Tongue (tissue), 2 donors: Measurements from ENCODE around the gene GNRH2. TPM values are rescaled to one million over a fixed set of nuclear protein-coding genes. Genes with fewer than 3 reads are reported as not detected.
"Not testable (repeated sequence)": the region's sequence is repeated elsewhere in the genome, so short reads cannot be mapped to it uniquely, and the experiment has no call there.

Source experiments
- DNase-seq: peaks from one replicate; pipeline ENCODE4 v3.0.0-alpha.2; 2015
- total RNA-seq: library from RNA; depleted of rRNA; stranded (reverse); fragments of >200 nt; gene quantifications from one replicate; pipeline ENCODE4 v1.2.3, GENCODE V29; 2014

Gene GNRH2
- not detected for total RNA-seq

DNA sequence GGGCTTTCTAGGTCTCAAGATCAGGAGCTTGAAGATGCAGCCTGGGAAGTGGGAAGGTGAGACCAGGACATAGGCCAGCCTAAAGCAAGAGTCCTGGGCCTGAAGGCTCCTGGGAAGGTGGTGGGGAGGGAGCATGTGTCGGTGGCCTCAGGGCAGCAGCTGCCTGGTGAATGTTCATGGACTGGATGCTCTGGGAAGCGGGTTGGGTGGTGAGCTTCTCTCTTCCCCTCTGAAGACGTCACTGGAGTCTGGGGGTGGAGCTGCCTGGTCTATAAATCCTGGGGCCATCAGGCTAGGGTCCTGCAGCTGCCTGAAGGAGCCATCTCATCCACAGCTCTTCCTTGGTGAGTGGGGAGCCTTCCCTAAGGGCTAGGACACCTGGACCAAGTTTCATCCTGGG is at the start of gene GNRH2:
TSS of gene GNRH2 (plus strand) at position 301 of the 400 bp plus-strand sequence. CDS start 793 bp downstream, outside the sequence.
- no peak for DNase-seq

DNA sequence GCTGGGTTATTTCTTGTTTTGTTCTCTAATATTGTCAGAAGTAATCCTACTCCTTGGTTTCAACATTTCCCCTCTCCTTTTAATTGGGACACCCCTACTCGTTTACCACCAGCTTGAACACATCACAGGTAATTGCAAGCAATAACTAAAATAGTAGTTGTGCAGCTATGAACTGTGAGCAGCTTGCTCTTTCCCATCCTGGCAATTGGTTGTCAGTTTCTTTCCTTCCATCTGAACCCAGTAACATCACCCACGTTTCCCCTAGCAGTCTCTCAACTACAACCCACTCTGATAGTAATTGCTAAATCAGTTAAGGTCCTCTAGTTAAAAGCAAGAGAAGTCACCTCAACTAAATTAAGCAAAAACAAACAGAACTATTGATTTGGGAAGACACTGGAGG is 47.6 kb upstream of the GNRH2 start:
- DNase-seq: no peak

GRCh38 chr20:2998728-2999127 is 44.7 kb upstream of the GNRH2 start:
- no peak for DNase-seq

DNA sequence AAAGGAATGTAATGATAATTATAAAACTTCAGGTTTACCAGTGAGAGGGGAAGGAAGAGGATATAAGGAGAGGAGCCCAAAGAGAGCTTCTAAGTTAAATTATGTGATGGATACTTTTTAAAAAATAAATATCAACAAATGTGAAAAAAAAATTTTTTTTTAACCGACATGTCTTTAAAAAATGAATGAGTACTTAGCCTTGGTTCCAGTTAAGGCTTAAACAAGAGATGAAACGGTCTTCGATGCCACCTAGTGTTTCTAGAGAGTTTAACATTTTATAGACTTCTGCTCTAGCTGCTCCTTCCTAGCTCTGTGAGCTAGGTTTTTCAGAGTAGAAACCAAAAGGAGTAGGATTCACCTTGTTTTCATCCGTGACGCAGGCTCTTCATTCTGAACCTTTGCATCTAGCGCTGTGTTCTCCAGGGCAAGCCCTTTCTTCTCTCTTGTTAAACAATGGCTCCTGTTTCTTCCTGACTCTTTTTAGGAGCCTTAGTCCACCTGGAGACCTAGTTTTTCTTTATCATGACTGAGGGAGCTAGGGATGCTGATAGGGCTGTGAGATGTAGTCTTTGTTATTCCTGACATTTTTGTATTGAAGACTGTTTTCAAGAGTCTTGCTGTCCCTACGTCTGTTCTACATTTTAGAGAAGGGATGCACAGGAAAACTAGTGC is 42.4 kb upstream of the GNRH2 start:
- DNase-seq: peak; percentile 82

DNA sequence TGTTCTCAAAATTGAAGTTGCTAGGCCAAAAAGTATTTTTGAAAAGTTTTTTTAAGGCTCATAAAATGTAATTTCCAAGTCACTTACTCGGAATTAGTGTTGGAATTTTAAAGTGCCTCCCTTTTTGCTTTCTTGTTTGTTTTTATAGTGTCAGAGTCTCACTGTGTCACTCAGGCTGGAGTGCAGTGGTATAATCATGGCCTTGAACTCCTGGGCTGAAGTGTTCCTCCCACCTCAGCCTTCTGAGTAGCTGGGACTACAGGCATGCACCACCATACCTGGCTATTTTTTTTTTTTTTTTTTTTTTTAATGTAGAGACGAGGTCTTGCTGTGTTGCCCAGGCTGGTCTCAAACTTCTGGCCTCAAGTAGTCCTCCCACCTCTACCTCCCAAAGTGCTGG is 40.0 kb upstream of the GNRH2 start:
- no peak for DNase-seq

- no peak for DNase-seq
Observed at GRCh38 chr20:3010985-3011723, 32.3 kb upstream of the GNRH2 start.

- no peak for DNase-seq
Observed at GRCh38 chr20:3011752-3012151, 31.7 kb upstream of the GNRH2 start.

DNA sequence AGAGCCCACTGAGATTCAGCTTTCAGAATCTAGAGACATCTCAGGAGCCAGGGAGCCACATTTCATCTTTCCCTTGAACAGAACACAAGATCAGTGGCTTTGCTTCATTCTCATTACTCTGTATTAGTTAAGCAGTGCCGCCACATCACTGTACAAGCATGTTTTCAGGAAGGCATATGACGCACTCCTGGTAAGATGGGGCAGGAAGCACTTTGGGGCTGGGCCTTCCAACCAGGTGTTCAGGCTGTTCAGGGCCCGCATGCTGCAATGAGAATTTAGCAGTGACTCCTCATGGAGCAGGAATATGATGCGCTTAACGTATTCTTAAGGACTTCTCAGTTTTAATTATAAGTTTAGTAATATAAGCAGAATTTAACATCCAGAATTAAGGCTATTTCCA is 29.7 kb upstream of the GNRH2 start:
- DNase-seq: no peak

GRCh38 chr20:3014179-3014578 is 29.2 kb upstream of the GNRH2 start:
- DNase-seq: no peak

GRCh38 chr20:3014662-3015061 is 28.8 kb upstream of the GNRH2 start:
- DNase-seq: no peak

- DNase-seq: not testable (repeated sequence)
Observed at GRCh38 chr20:3015302-3015701, 28.1 kb upstream of the GNRH2 start.

DNA sequence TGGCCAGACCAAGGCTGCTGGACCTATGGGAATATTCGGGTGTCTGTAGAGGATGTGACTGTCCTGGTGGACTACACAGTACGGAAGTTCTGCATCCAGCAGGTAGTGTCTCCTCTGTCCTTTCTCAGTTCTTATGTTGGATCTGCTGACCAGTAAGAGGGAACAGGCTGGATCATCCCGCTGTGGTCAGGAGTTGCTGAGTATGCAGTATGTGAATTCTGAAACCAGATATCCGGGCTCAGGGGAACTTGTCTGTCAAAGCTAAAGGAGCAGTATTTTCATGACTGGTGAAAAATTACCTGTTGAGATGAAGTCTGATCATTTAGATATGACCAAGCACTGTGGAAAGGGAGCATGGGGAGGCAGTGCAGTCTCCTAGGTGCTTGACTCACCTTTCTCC is 22.1 kb upstream of the GNRH2 start:
- DNase-seq: no peak

GRCh38 chr20:3021777-3022176 is 21.6 kb upstream of the GNRH2 start:
- no peak for DNase-seq

GRCh38 chr20:3022559-3023490 is 20.6 kb upstream of the GNRH2 start:
- DNase-seq: not testable (repeated sequence)

DNA sequence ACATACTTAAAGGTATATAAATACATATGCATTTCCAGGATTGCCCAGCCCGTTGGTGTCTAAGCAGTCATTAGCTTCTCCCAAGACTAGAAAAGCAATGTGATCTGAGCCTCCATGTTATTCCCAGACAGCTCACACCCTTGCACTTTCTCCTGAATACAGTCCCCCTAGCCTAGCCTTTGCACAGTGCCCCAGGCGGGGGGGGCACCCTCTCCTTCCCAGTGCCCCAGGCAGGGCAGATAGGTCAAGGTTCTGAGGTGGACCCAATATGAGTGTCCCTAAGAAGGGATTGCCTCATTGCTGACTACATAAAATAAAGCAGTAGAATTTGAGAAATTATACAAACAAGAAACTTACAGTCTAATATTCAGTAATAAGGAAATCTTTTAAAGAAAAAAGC is 15.4 kb upstream of the GNRH2 start:
- no peak for DNase-seq

GRCh38 chr20:3031524-3032147 is 11.8 kb upstream of the GNRH2 start:
- no peak for DNase-seq

- no peak for DNase-seq
Observed at GRCh38 chr20:3032624-3033023, 10.8 kb upstream of the GNRH2 start.

DNA sequence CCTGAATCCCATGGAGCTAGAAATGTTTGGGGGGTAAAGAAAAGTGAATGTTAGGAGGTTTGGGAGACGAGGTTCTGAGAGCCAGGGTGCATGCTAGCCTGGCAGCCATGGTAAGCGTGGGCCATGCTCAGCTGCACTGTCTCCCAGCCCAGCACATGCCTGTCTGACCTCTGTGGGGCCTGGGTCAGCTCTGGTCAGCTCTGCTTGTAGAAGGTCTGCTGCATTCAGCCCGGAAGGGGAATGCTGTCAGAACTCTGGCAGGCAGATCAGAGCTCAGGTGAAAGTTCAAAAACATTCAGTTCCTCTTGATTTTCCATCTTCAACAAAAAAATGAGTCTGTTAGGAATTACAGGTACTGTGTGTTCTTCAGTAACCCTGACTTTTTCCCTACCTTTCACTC is 5.8 kb upstream of the GNRH2 start:
- no peak for DNase-seq

DNA sequence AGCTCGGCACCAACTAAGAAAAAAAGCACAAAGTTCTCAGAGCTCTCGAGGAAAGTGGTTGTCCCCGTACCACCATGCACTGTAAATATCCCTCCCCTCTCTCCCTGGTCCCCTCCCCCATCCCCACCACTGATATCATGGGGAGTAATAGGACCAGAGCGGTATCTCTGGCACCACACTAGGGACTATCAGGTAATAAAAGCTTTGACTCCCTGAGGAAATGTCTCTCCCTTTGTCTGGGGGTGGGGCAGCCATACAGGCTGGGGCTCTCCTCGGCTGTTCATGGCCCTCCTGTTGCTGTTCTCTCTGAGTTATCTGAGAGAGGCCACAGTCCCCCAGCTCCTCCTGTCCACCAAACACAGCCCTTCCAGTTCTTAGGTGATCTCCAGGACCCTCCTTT is 5.0 kb upstream of the GNRH2 start:
- no peak for DNase-seq

DNA sequence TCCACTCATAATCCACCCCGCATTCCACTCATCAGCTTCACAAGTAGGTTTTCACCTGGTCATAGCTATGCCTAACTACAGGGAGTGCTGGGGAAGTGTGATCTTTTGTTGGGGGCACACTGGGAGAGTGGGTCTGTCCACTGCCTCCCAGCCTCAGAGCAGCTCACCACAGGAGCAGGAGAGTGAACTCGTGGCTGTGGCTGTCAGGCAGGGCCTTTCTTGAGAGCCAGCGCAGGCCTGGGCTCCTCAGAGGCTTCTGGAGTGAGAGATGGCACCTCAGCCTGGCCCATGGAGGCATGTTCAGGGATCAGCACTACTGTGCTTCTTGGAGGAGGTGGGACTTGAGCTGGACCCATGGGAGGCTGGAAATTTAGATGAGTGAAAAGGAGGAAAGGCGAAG is 4.0 kb upstream of the GNRH2 start:
- DNase-seq: no peak

GRCh38 chr20:3040086-3040485 is 3.3 kb upstream of the GNRH2 start:
- DNase-seq: no peak

DNA sequence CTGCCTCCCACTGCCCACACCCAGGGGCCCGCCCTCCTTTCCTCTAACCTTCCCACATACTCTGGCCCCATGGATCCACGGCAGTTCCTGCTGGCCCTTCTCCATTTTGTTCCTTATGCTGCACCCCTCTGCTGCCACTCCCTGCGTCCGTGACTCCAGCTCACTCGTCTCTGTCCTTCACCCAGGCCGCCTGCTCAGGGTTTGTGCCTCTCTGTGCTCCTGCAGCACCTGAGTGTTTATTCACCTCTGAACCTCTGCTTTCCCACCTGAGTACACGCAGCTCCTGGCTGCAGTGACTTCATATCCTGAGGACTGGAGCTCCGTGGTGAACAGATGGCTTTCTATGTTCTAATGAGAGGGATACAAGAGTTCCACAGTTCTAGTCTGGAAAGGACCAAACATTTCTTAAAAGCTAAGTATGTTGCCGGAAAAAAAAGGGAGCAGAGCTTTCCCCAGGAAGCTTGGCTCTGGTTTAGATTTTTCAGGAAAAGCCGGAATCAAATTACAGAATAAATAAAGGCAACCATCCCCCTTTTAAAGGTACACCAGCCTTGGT is 1.5 kb upstream of the GNRH2 start:
- DNase-seq: peak; percentile 67
